Measurements from ENCODE around the gene FBXO5.

FBXO5 gene

GRCh38 chr6:152946995-152947394, 35.8 kb downstream of the FBXO5 start:
- DNase-seq = no peak

GRCh38 chr6:152946484-152946883, 36.4 kb downstream of the FBXO5 start:
- DNase-seq = no peak

- DNase-seq = no peak
Measured at GRCh38 chr6:152943260-152943897, 39.5 kb downstream of the FBXO5 start.

- DNase-seq = no peak
Measured at GRCh38 chr6:152942319-152942869, 40.4 kb downstream of the FBXO5 start.

DNA sequence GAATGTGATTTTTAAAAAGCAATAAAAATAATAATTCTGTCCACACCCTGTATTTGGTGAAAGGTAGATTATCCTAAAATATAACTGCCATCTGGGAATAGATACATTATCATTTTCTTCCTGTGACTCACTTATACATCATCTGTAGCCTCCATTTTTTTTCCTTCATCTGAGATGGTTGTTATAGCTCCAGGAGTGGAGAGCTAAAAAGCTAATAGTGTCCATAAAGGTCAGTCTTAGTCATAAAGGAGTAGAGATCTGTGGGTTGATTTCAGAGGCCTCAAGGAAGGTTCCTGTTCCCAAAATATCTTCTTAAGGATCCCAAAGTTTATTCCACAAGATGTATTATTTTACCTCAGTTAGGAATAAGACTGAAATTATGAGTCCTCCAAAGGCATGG, 41.1 kb downstream of the FBXO5 start:
- DNase-seq = no peak

GRCh38 chr6:152932865-152933264, 50.0 kb downstream of the FBXO5 start:
- DNase-seq = no peak

DNA sequence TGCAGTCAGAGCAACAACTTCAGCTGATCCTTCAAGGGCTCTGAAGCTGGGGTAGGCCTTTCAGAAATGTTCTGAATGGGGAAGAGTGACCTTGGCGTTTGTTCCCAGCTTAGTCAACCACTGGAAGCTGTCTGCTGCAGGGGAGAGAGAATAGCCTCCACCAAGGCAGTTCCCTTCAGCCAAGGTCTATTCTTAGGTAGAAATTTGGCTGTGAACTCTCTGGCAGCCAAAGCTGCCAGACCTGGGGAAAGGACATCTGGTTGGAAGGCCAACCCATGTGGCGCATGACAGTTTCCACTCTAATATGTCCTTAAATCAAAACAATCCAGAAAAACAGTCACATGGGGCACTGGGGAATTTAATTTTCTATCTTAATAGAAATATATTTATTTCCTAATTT, 60.1 kb downstream of the FBXO5 start:
- no peak for DNase-seq

All from stimulated activated CD4-positive, alpha-beta T cell treated with anti-CD3 and anti-CD28 coated beads, Interleukin-12 subunit alpha, Interleukin-12 subunit beta, amount 100 ng/mL, for 4 hours (primary cell).